Esophagus muscularis mucosa (tissue), 4 donors: Measurements from ENCODE around the gene JDP2. TPM values are rescaled to one million over a fixed set of nuclear protein-coding genes. Genes with fewer than 3 reads are reported as not detected.
A peak's percentile ranks its signal among the peaks of the same experiment; 100 is the strongest.

Experiments used
- DNase-seq: peaks from one replicate; pipeline ENCODE4 v3.0.0-alpha.2; 2017; ENCODE audit errors: extremely low spot score
- H3K27ac ChIP-seq, 4 donors: fragments of 200-600 bp; sonication (generic); replicated peaks in 1 of 4; 1 replicate in 3 of 4; 2 replicates in 1 of 4; pipeline ENCODE4 v1.5.1; 2016 to 2019; ENCODE audit warnings: mild to moderate bottlenecking in 1 of 4
- H3K27me3 ChIP-seq, 4 donors: fragments of 200-600 bp; sonication (generic); one replicate each; pipeline versions ENCODE4 v1.5.1 to v1.6.0; 2016 to 2019
- H3K36me3 ChIP-seq, 4 donors: fragments of 200-600 bp; sonication (generic); one replicate each; pipeline ENCODE4 v1.5.1; 2016 to 2019
- H3K4me1 ChIP-seq, 4 donors: fragments of 200-600 bp; sonication (generic); one replicate each; pipeline ENCODE4 v1.5.1; 2016 to 2019
- H3K4me3 ChIP-seq, 4 donors: fragments of 200-600 bp; sonication (generic); 1 replicate in 2 of 4; 2 replicates in 2 of 4; pipeline ENCODE4 v1.5.1; 2016 to 2019; ENCODE audit warnings: mild to moderate bottlenecking in 4 of 4, moderate library complexity in 1 of 4
- H3K9me3 ChIP-seq, 4 donors: fragments of 200-600 bp; sonication (generic); 1 replicate in 3 of 4; 2 replicates in 1 of 4; pipeline ENCODE4 v1.5.1; 2016 to 2019
- EP300 ChIP-seq: sonication (generic); formaldehyde crosslinking; IDR thresholded peaks from one replicate; pipeline ENCODE4 v1.6.1; 2017; ENCODE audit warnings: antibody characterized with exemption
- POLR2A ChIP-seq: fragments of 450-650 bp; IDR thresholded peaks from one replicate; pipeline ENCODE4 v1.6.1; 2017; ENCODE audit warnings: antibody characterized with exemption, moderate library complexity, mild to moderate bottlenecking, low read depth
- POLR2AphosphoS5 ChIP-seq, 2 donors: sonication (generic); formaldehyde crosslinking; IDR thresholded peaks; one replicate each; pipeline ENCODE4 v1.6.1; 2017; ENCODE audit warnings: antibody characterized with exemption in 2 of 2
- WGBS: methylation state at CpG from one replicate; pipeline ENCODE4 v1.1.5; 2018; 5-methylcytosine and 5-hydroxymethylcytosine counted together
- intact Hi-C: fragments of 100-400 bp; cut with DNase I; formaldehyde crosslinking; loops from one replicate; pipeline ENCODE4 v1.15.1; 2023
- total RNA-seq, 4 donors: library from RNA; depleted of rRNA; stranded (reverse); fragments of >200 nt; gene quantifications; one replicate each; pipeline versions ENCODE4 v1.1.0 to v1.2.1, GENCODE V29; 2016
- TF ChIP-seq, protein P1 (sequence below), 3 experiments: fragments of 200-600 bp in 2 of 3; fragments of 450-650 bp in 1 of 3; sonication (generic) in 2 of 3; IDR thresholded peaks; one replicate each; pipeline ENCODE4 v1.5.1; 2017 to 2019; ENCODE audit warnings: antibody characterized with exemption in 3 of 3, mild to moderate bottlenecking in 2 of 3, moderate library complexity in 1 of 3

JDP2 gene
- total RNA-seq, 4 donors from 2014 or later = 50.5 to 94.5 (median 78.3) TPM

- no peak overlapping the region for H3K27ac ChIP-seq
These were observed 93.8 kb downstream of the JDP2 start for GRCh38 chr14:75521415-75522199.

DNA sequence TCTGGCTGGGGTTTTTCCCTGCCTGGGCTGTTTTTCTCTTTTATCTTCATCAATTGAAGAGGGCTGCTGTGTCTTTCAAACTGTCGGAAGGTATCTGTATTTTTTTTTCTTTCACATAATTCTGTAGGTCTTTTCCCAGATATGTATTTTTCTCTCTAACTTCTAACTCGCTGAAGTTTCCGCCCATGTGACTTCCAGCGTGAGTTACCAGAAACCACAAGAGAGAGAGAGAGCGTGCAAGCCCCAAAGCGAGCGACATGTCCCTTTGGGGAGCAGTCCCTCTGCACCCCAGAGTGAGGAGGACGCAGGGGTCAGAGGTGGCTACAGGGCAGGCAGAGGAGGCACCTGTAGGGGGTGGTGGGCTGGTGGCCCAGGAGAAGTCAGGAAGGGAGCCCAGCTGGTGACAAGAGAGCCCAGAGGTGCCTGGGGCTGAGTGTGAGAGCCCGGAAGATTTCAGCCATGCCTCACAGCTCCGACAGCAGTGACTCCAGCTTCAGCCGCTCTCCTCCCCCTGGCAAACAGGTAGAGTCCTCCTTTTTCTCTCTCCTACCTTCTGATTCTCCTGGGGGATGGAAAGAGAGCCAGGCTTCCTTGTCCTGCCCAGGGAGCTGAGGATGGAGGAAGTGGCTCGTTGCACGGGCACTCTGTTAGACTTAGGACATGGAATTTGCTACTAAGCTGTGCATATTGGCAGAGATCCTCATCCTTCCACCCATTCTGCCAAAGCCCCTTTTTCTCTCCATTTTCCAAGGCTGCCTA lies 94.6 kb downstream of the JDP2 start, which contains the start of gene BATF:
BATF (plus strand) TSS at position 246 of the 759 bp plus-strand sequence; CDS start at position 460, 214 bp downstream.
- peak; percentile 92 for DNase-seq
- intact Hi-C loops = no loop called here
- H3K9me3 ChIP-seq = no peaks in the 10 kb centered on the region
- TF ChIP-seq, protein P1, sequence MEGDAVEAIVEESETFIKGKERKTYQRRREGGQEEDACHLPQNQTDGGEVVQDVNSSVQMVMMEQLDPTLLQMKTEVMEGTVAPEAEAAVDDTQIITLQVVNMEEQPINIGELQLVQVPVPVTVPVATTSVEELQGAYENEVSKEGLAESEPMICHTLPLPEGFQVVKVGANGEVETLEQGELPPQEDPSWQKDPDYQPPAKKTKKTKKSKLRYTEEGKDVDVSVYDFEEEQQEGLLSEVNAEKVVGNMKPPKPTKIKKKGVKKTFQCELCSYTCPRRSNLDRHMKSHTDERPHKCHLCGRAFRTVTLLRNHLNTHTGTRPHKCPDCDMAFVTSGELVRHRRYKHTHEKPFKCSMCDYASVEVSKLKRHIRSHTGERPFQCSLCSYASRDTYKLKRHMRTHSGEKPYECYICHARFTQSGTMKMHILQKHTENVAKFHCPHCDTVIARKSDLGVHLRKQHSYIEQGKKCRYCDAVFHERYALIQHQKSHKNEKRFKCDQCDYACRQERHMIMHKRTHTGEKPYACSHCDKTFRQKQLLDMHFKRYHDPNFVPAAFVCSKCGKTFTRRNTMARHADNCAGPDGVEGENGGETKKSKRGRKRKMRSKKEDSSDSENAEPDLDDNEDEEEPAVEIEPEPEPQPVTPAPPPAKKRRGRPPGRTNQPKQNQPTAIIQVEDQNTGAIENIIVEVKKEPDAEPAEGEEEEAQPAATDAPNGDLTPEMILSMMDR (IDR thresholded peaks at IDR 0.05) = no peak
- TF ChIP-seq POLR2AphosphoS5 (IDR thresholded peaks at IDR 0.05) (peak in 1 of 2 donors; percentile 30), EP300 (no peak), POLR2A (peak; percentile 15)
- WGBS = 80% methylated on average over 13 of the region's 13 CpGs
- H3K4me3 ChIP-seq = peak within 1 kb of the TSS; percentile 32 to 54 (median 38)
- no peaks in the 10 kb centered on the region for H3K36me3 ChIP-seq
- peak within 1 kb of the TSS in 3 of 4 donors; percentile 26 to 27 (median 27) for H3K27ac ChIP-seq
- H3K27me3 ChIP-seq = peaks cover 0 to 11% (median 0%) of the 10 kb centered on the region in 4 donors
- peaks cover 0 to 14% (median 4%) of the 10 kb centered on the region in 4 donors for H3K4me1 ChIP-seq

More at GRCh38 chr14:75521415-75522199, 93.8 kb downstream of the JDP2 start:
- Histone ChIP-seq H3K4me3 (peak overlapping the region in 1 of 4 donors; percentile 54), H3K4me1 (peaks cover 0 to 14% (median 4%) of the 10 kb centered on the region in 4 donors), H3K36me3 (no peaks in the 10 kb centered on the region), H3K27me3 (peaks cover 0 to 11% (median 0%) of the 10 kb centered on the region in 4 donors), H3K9me3 (no peaks in the 10 kb centered on the region)
- DNase-seq = no peak
- WGBS = 64% methylated on average over 11 of the region's 11 CpGs
- intact Hi-C loops = no loop called here
- TF ChIP-seq, protein P1 (IDR thresholded peaks at IDR 0.05) = no peak
- TF ChIP-seq POLR2AphosphoS5 (IDR thresholded peaks at IDR 0.05) (no peak), EP300 (no peak), POLR2A (no peak)

- Histone ChIP-seq H3K36me3 (no peaks in the 10 kb centered on the region), H3K27me3 (peaks cover 0 to 11% (median 0%) of the 10 kb centered on the region in 4 donors), H3K4me3 (peak overlapping the region; percentile 32 to 54 (median 38)), H3K27ac (peak overlapping the region in 1 of 4 donors; percentile 26), H3K4me1 (peaks cover 0 to 14% (median 4%) of the 10 kb centered on the region in 4 donors), H3K9me3 (no peaks in the 10 kb centered on the region)
- 57% methylated on average over 1 of the region's 1 CpG for WGBS
- DNase-seq = no peak
- intact Hi-C loops = no loop called here
- no peak for TF ChIP-seq POLR2AphosphoS5 (IDR thresholded peaks at IDR 0.05)
- no peak for TF ChIP-seq POLR2A
- TF ChIP-seq, protein P1 (IDR thresholded peaks at IDR 0.05) = no peak
- TF ChIP-seq EP300 = no peak
These were observed 95.1 kb downstream of the JDP2 start for GRCh38 chr14:75522983-75523318.

Other genes starting within 250 kb of the JDP2 start
- 100 to 1,000 TPM in 2 of 4 donors, 10 to 100 TPM in 2; 68.6 to 695 (median 143) TPM for gene FOS, start 149.2 kb upstream of the JDP2 start, total RNA-seq
- 10 to 100 TPM in 1 of 4 donors, 1 to 10 TPM in 3; 1.7 to 37.3 (median 4.4) TPM for gene BATF, start 94.4 kb downstream of the JDP2 start, total RNA-seq
- 1 to 10 TPM; 2.5 to 7.5 (median 4.6) TPM for gene FLVCR2, start 150.6 kb downstream of the JDP2 start, total RNA-seq
- gene ERG28, start 232.9 kb downstream of the JDP2 start, total RNA-seq = 1 to 10 TPM; 6.0 to 7.5 (median 6.9) TPM
- gene TTLL5, start 233.2 kb downstream of the JDP2 start, total RNA-seq = 10 to 100 TPM; 16.9 to 26.6 (median 21.2) TPM